GM23338 (cell line): ENCODE results near the gene TPK1. TPM values are rescaled to one million over a fixed set of nuclear protein-coding genes. Genes with fewer than 3 reads are reported as not detected.

Experiments
- polyA plus RNA-seq: library from polyadenylated mRNA; unstranded; fragments of >200 nt; fragmentation: Nextera tagmentation; extraction: Ambion mirVana; gene quantifications from 2 replicates; pipeline ENCODE4 v1.2.1, GENCODE V29; 2016
- small RNA-seq: library from RNA; depleted of rRNA; stranded (forward); fragments of <200 nt; gene quantifications from one replicate; pipeline ENCODE3, GENCODE V24; 2014; ENCODE audit warnings: low replicate concordance
- total RNA-seq: library from RNA; depleted of rRNA; stranded (reverse); fragments of >200 nt; shearing (Covaris generic); gene quantifications from 2 replicates; pipeline ENCODE4 v1.2.3, GENCODE V29; 2014

The TPK1 gene
- total and polyA plus RNA-seq, 2 experiments from 2014 or later = 2.6 to 2.9 TPM

Small RNA genes within 50 kb of the gene (small RNA-seq; reads per million reads assigned to genes)
- gene RNU6ATAC40P = not detected
